HepG2 (cell line): ENCODE measurements around the gene PIWIL1. TPM values are rescaled to one million over a fixed set of nuclear protein-coding genes. Genes with fewer than 3 reads are reported as not detected.

Source experiments
- ATAC-seq: fragments of 200-7000 bp; cut with Tn5 transposase; 3 replicates; pipeline ENCODE4 v1.9.1; 2020; ENCODE audit warnings: mild to moderate bottlenecking, moderate library complexity
- BruUV-seq: library from RNA; stranded (reverse); fragments of 400-500 nt; replicated peaks from 2 replicates; lab custom pipeline; 2021; lab: Mats Ljungman, UMichigan
- CTCF ChIA-PET: fragments of 300-600 bp; formaldehyde crosslinking; extraction: SDS; loops from one replicate; lab custom pipeline; 2021; ENCODE audit warnings: low total read pairs, inconsistent platforms, low intra/inter-chr PET ratio; lab: Yijun Ruan, JAX
- POLR2A ChIA-PET: fragments of 350-600 bp; sonication (Branson Sonifier 250); formaldehyde crosslinking; loops from one replicate; lab custom pipeline; 2020; ENCODE audit warnings: antibody characterized with exemption, inconsistent platforms; lab: Yijun Ruan, JAX
- DNase-seq: peaks from one replicate; pipeline ENCODE4 v3.0.0-alpha.2; 2015; ENCODE audit warnings: low spot score
- FAIRE-seq: peaks from 3 replicates; lab custom pipeline; 2011; peaks lifted over from hg19 to GRCh38; lab: Jason Lieb, UNC
- H2AFZ ChIP-seq: one replicate; pipeline ENCODE4 v1.6.1; 2011; ENCODE audit warnings: low read length, inconsistent platforms
- H3K27ac ChIP-seq: fragments of 300-600 bp; 3 replicates; pipeline ENCODE4 v1.8.0; 2011; ENCODE audit warnings: mixed run types, mild to moderate bottlenecking, mixed read lengths, low read length, inconsistent platforms; ENCODE audit not compliant: insufficient read depth; ENCODE audit errors: extremely low read length
- H3K27me3 ChIP-seq, 2 experiments: fragments of 200-600 bp in 1 of 2; 2 replicates in 1 of 2; 3 replicates in 1 of 2; pipeline versions ENCODE4 v1.6.0 to v1.8.0; 2011; ENCODE audit warnings: low read length in 2 of 2, mild to moderate bottlenecking in 2 of 2, moderate library complexity in 2 of 2, inconsistent platforms in 1 of 2; ENCODE audit not compliant: insufficient read depth in 2 of 2, control insufficient read depth in 1 of 2
- H3K36me3 ChIP-seq, 2 experiments: fragments of 200-600 bp in 1 of 2; replicated peaks in 1 of 2; 2 replicates in 1 of 2; 3 replicates in 1 of 2; pipeline versions ENCODE4 v1.5.1 to v1.8.0; 2011; ENCODE audit warnings: low read length in 2 of 2, inconsistent platforms in 1 of 2; ENCODE audit not compliant: insufficient read depth in 2 of 2, control insufficient read depth in 1 of 2
- H3K4me1 ChIP-seq: 2 replicates; pipeline ENCODE4 v1.5.1; 2012; ENCODE audit warnings: low read length, inconsistent platforms; ENCODE audit not compliant: insufficient read depth
- H3K4me2 ChIP-seq: 2 replicates; pipeline ENCODE4 v1.6.0; 2011; ENCODE audit warnings: low read depth, low read length, inconsistent platforms
- H3K4me3 ChIP-seq, 3 experiments: fragments of 200-600 bp in 1 of 3; sonication (generic), shearing (Covaris generic) in 1 of 3; replicated peaks in 1 of 3; 2 replicates each; pipeline ENCODE4 v1.5.1; 2011 to 2016; ENCODE audit warnings: low read length in 3 of 3, inconsistent platforms in 2 of 3, low read depth in 2 of 3, mild to moderate bottlenecking in 2 of 3, control low read depth in 1 of 3, mixed read lengths in 1 of 3; ENCODE audit not compliant: insufficient read depth in 1 of 3
- H3K79me2 ChIP-seq: one replicate; pipeline ENCODE4 v1.6.1; 2011; ENCODE audit warnings: low read length, inconsistent platforms; ENCODE audit not compliant: insufficient read depth
- H3K9ac ChIP-seq: 2 replicates; pipeline ENCODE4 v1.6.0; 2011; ENCODE audit warnings: mild to moderate bottlenecking, low read depth, low read length, inconsistent platforms; ENCODE audit not compliant: insufficient read depth
- H3K9me3 ChIP-seq: 2 replicates; pipeline ENCODE4 v1.5.1; 2012; ENCODE audit warnings: mild to moderate bottlenecking, low read length
- H4K20me1 ChIP-seq: 2 replicates; pipeline ENCODE4 v1.6.0; 2011; ENCODE audit warnings: inconsistent platforms, mild to moderate bottlenecking, low read length, moderate library complexity; ENCODE audit not compliant: insufficient read depth
- CBFB ChIP-seq: sonication (generic); formaldehyde crosslinking; IDR thresholded peaks from 2 replicates; pipeline ENCODE4 v1.4.0; 2020; ENCODE audit warnings: missing genetic modification reagents
- CCDC6 ChIP-seq: sonication (generic); formaldehyde crosslinking; IDR thresholded peaks from 2 replicates; pipeline ENCODE4 v1.8.1; 2022; ENCODE audit warnings: mild to moderate bottlenecking, missing genetic modification reagents, moderate library complexity
- DNMT1 ChIP-seq: sonication (generic); formaldehyde crosslinking; IDR thresholded peaks from 2 replicates; pipeline ENCODE4 v1.5.1; 2020; ENCODE audit warnings: mild to moderate bottlenecking, missing genetic modification reagents
- FOXJ3 ChIP-seq: sonication (generic); formaldehyde crosslinking; IDR thresholded peaks from 2 replicates; pipeline ENCODE4 v1.4.0; 2020; ENCODE audit warnings: missing genetic modification reagents, mild to moderate bottlenecking, borderline replicate concordance
- FOXP1 ChIP-seq, 2 experiments: fragments of 450-650 bp in 1 of 2; IDR thresholded peaks; 2 replicates each; pipeline ENCODE4 v1.6.1; 2017 to 2018; ENCODE audit warnings: antibody characterized with exemption in 1 of 2
- HOXA7 ChIP-seq: sonication (generic); formaldehyde crosslinking; IDR thresholded peaks from 2 replicates; pipeline ENCODE4 v1.8.1; 2022; ENCODE audit warnings: mild to moderate bottlenecking, missing genetic modification reagents, moderate library complexity
- MZF1 ChIP-seq: sonication (generic); formaldehyde crosslinking; IDR thresholded peaks from 2 replicates; pipeline ENCODE4 v1.8.1; 2023; ENCODE audit warnings: mild to moderate bottlenecking, missing genetic modification reagents, borderline replicate concordance
- NCOA1 ChIP-seq: sonication (generic); formaldehyde crosslinking; IDR thresholded peaks from 2 replicates; pipeline ENCODE4 v1.9.0; 2021; ENCODE audit warnings: missing genetic modification reagents
- PAXIP1 ChIP-seq: sonication (generic); formaldehyde crosslinking; conservative IDR thresholded peaks from 2 replicates; pipeline ENCODE4 v1.4.0; 2020; ENCODE audit warnings: mild to moderate bottlenecking, missing genetic modification reagents, moderate library complexity
- SRY ChIP-seq: sonication (generic); formaldehyde crosslinking; IDR thresholded peaks from 2 replicates; pipeline ENCODE4 v1.8.0; 2022; ENCODE audit warnings: mild to moderate bottlenecking, missing genetic modification reagents
- TCF7 ChIP-seq: sonication (generic); IDR thresholded peaks from 2 replicates; pipeline ENCODE4 v1.6.1; 2016; ENCODE audit warnings: antibody characterized with exemption, low read depth
- ZFP36L2 ChIP-seq: sonication (generic); formaldehyde crosslinking; IDR thresholded peaks from 2 replicates; pipeline ENCODE4 v1.4.0; 2020; ENCODE audit warnings: missing genetic modification reagents
- ZFP82 ChIP-seq: sonication (generic); formaldehyde crosslinking; IDR thresholded peaks from 2 replicates; pipeline ENCODE4 v1.5.1; 2020; ENCODE audit warnings: mild to moderate bottlenecking, missing genetic modification reagents, borderline replicate concordance
- ZFX ChIP-seq: sonication (generic); formaldehyde crosslinking; IDR thresholded peaks from 2 replicates; pipeline ENCODE4 v1.4.0; 2020; ENCODE audit warnings: mild to moderate bottlenecking, low read depth, missing genetic modification reagents, moderate library complexity
- ZNF30 ChIP-seq: sonication (generic); formaldehyde crosslinking; IDR thresholded peaks from 2 replicates; pipeline ENCODE4 v1.5.0; 2020; ENCODE audit warnings: mild to moderate bottlenecking, missing genetic modification reagents
- ZNF331 ChIP-seq: sonication (generic); formaldehyde crosslinking; IDR thresholded peaks from 2 replicates; pipeline ENCODE4 v1.4.0; 2020; ENCODE audit warnings: missing genetic modification reagents
- ZNF550 ChIP-seq: sonication (generic); formaldehyde crosslinking; IDR thresholded peaks from 2 replicates; pipeline ENCODE4 v1.4.0; 2020; ENCODE audit warnings: mild to moderate bottlenecking, missing genetic modification reagents, borderline replicate concordance
- ZNF788 ChIP-seq: sonication (generic); formaldehyde crosslinking; IDR thresholded peaks from 2 replicates; pipeline ENCODE4 v1.5.0; 2020; ENCODE audit warnings: mild to moderate bottlenecking, missing genetic modification reagents, borderline replicate concordance
- WGBS: methylation state at CpG from one replicate; pipeline ENCODE4 v1.1.6; 2017; ENCODE audit warnings: low lambda C conversion rate; 5-methylcytosine and 5-hydroxymethylcytosine counted together
- in situ Hi-C: cut with HindIII; loops from 2 replicates; pipeline ENCODE4 v1.10.0; 2017; ENCODE audit warnings: low pct_unique_long_range_greater_than_20kb; ENCODE audit not compliant: extremely low pct_ligation_motif_present
- intact Hi-C: fragments of 100-400 bp; cut with micrococcal nuclease; formaldehyde crosslinking; loops from one replicate; pipeline ENCODE4 v1.10.0; 2022; ENCODE audit not compliant: unreplicated experiment
- polyA plus RNA-seq, 8 experiments: library from polyadenylated mRNA; depleted of rRNA in 3 of 8; stranded (reverse) in 7 of 8; unstranded in 1 of 8; fragments of >200 nt; fragmentation: Illumina TruSeq in 4 of 8; extraction: Trizol in 4 of 8; gene quantifications; 2 replicates each; pipeline versions ENCODE4 v1.2.1 to v1.2.3, GENCODE V29; 2011 to 2016; ENCODE audit warnings: low read depth in 4 of 8, missing spikeins in 1 of 8, mixed read lengths in 1 of 8; ENCODE audit not compliant: insufficient read depth in 1 of 8
- total RNA-seq, 5 experiments: library from RNA; depleted of rRNA; stranded (reverse); fragments of >200 nt; fragmentation: Illumina TruSeq; extraction: Trizol; gene quantifications; 2 replicates each; pipeline ENCODE4 v1.2.3, GENCODE V29; 2016; ENCODE audit warnings: low read depth in 1 of 5
- TF ChIP-seq, protein P1 (sequence below): sonication (generic); formaldehyde crosslinking; IDR thresholded peaks from 2 replicates; pipeline ENCODE4 v1.8.1; 2023; ENCODE audit warnings: mild to moderate bottlenecking, missing genetic modification reagents
- TF ChIP-seq, protein P2 (sequence below): sonication (generic); formaldehyde crosslinking; IDR thresholded peaks from 2 replicates; pipeline ENCODE4 v1.5.0; 2020; ENCODE audit warnings: mild to moderate bottlenecking, low read depth, missing genetic modification reagents, borderline replicate concordance

Gene PIWIL1
- total and polyA plus RNA-seq, 2 of the 13 experiments (the other 11 are each of a cell fraction or from before 2014, with no cell fraction given): not detected

- Histone ChIP-seq H3K79me2 (no peaks in the 10 kb centered on the region), H3K27me3 (peaks cover 6 to 54% of the 10 kb centered on the region in 2 experiments; a peak in 3 of 5 replicates), H3K4me2 (no peak overlapping the region), H3K27ac (no peak overlapping the region), H3K4me3 (no peak overlapping the region), H2AFZ (no peak overlapping the region), H3K36me3 (no peaks in the 10 kb centered on the region), H4K20me1 (no peaks in the 10 kb centered on the region)
- no peak for FAIRE-seq
- in situ Hi-C loops: no loop called here
- 4% methylated on average over 4 of the region's 4 CpGs for WGBS
- CTCF ChIA-PET: no interaction called here
- POLR2A ChIA-PET: no interaction called here
- TF ChIP-seq CCDC6 (CRISPR knock-in tag): no peak
- TF ChIP-seq, protein P1, sequence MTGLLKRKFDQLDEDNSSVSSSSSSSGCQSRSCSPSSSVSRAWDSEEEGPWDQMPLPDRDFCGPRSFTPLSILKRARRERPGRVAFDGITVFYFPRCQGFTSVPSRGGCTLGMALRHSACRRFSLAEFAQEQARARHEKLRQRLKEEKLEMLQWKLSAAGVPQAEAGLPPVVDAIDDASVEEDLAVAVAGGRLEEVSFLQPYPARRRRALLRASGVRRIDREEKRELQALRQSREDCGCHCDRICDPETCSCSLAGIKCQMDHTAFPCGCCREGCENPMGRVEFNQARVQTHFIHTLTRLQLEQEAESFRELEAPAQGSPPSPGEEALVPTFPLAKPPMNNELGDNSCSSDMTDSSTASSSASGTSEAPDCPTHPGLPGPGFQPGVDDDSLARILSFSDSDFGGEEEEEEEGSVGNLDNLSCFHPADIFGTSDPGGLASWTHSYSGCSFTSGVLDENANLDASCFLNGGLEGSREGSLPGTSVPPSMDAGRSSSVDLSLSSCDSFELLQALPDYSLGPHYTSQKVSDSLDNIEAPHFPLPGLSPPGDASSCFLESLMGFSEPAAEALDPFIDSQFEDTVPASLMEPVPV: no peak
- no peak for TF ChIP-seq ZNF550 (CRISPR knock-in tag)
- TF ChIP-seq ZFX: no peak
- no peak for TF ChIP-seq ZNF30
- no peak for TF ChIP-seq ZFP82
- TF ChIP-seq CBFB (CRISPR knock-in tag): no peak
- no peak for TF ChIP-seq NCOA1
- no peak for TF ChIP-seq FOXP1 (IDR thresholded peaks at IDR 0.05)
- no peak for TF ChIP-seq FOXP1 (CRISPR knock-in tag; IDR thresholded peaks at IDR 0.05)
- no peak for TF ChIP-seq PAXIP1
- TF ChIP-seq FOXJ3 (CRISPR knock-in tag): no peak
- no peak for TF ChIP-seq ZFP36L2
- TF ChIP-seq ZNF788: no peak
- TF ChIP-seq SRY (CRISPR knock-in tag): no peak
- TF ChIP-seq, protein P2, sequence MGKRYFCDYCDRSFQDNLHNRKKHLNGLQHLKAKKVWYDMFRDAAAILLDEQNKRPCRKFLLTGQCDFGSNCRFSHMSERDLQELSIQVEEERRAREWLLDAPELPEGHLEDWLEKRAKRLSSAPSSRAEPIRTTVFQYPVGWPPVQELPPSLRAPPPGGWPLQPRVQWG (CRISPR knock-in tag): no peak
- no peak for TF ChIP-seq TCF7
- no peak for TF ChIP-seq DNMT1 (CRISPR knock-in tag)
- no peak for TF ChIP-seq ZNF331 (CRISPR knock-in tag)
- TF ChIP-seq MZF1 (CRISPR knock-in tag): no peak
- TF ChIP-seq HOXA7 (CRISPR knock-in tag): no peak
- TF ChIP-seq, all 625 proteins: peak for 0
- ATAC-seq: no peak
- Histone ChIP-seq H3K9ac (no peak overlapping the region), H3K9me3 (no peaks in the 10 kb centered on the region), H3K4me1 (no peaks in the 10 kb centered on the region)
- DNase-seq: no peak
- no TSS peak for BruUV-seq
- intact Hi-C loops: no loop called here
Observed at GRCh38 chr12:130374083-130374482, 36.4 kb downstream of the PIWIL1 start.
